A673 (cell line): Measurements from ENCODE around the gene CGREF1. TPM values are rescaled to one million over a fixed set of nuclear protein-coding genes. Genes with fewer than 3 reads are reported as not detected.

Experiments
- BruUV-seq: library from RNA; stranded (reverse); fragments of 400-500 nt; replicated peaks from 2 replicates; lab custom pipeline; 2021; lab: Mats Ljungman, UMichigan
- CTCF ChIA-PET: fragments of 300-600 bp; sonication (Branson Sonifier 250); formaldehyde crosslinking; loops from one replicate; lab custom pipeline; 2022; ENCODE audit warnings: antibody characterized with exemption; lab: Charles Lee
- POLR2A ChIA-PET: fragments of 300-600 bp; sonication (Branson Sonifier 250); formaldehyde crosslinking; loops from one replicate; lab custom pipeline; 2022; ENCODE audit warnings: antibody characterized with exemption; ENCODE audit not compliant: low non-redundant PET; lab: Charles Lee
- DNase-seq: peaks from one replicate; pipeline ENCODE4 v3.0.0-alpha.2; 2015; ENCODE audit warnings: low spot score
- H3K27ac ChIP-seq: fragments of 200-600 bp; sonication (generic); 2 replicates; pipeline ENCODE4 v1.5.1; 2016; ENCODE audit warnings: mixed run types, low read depth, mild to moderate bottlenecking, mixed read lengths, antibody characterized with exemption, low read length; ENCODE audit not compliant: poor library complexity, severe bottlenecking
- H3K27me3 ChIP-seq: fragments of 200-600 bp; sonication (generic); replicated peaks from 2 replicates; pipeline ENCODE4 v1.6.1; 2017; ENCODE audit warnings: mixed run types, low read depth, mild to moderate bottlenecking, mixed read lengths, antibody characterized with exemption, low read length; ENCODE audit not compliant: insufficient read depth, poor library complexity
- H3K36me3 ChIP-seq: fragments of 200-600 bp; sonication (generic); 2 replicates; pipeline ENCODE4 v1.6.1; 2016; ENCODE audit warnings: mixed run types, mild to moderate bottlenecking, mixed read lengths, antibody characterized with exemption, low read length; ENCODE audit not compliant: insufficient read depth, poor library complexity, severe bottlenecking
- H3K4me1 ChIP-seq: fragments of 200-600 bp; sonication (generic); 2 replicates; pipeline ENCODE4 v1.6.1; 2017; ENCODE audit warnings: mixed run types, mild to moderate bottlenecking, mixed read lengths, antibody characterized with exemption, low read length; ENCODE audit not compliant: insufficient read depth, poor library complexity, severe bottlenecking
- H3K4me3 ChIP-seq: fragments of 200-600 bp; sonication (generic); 2 replicates; pipeline ENCODE4 v1.5.1; 2016; ENCODE audit warnings: low read depth, mixed run types, mild to moderate bottlenecking, mixed read lengths, low read length; ENCODE audit not compliant: poor library complexity, severe bottlenecking
- H3K9me3 ChIP-seq: fragments of 200-600 bp; sonication (generic); 2 replicates; pipeline ENCODE4 v1.6.1; 2016; ENCODE audit warnings: mixed run types, low read depth, mild to moderate bottlenecking, mixed read lengths, antibody characterized with exemption, low read length; ENCODE audit not compliant: poor library complexity, severe bottlenecking
- EZH2 ChIP-seq: fragments of 200-600 bp; sonication (generic); IDR thresholded peaks from 2 replicates; pipeline ENCODE4 v1.6.1; 2017; ENCODE audit warnings: borderline replicate concordance, low read depth, mild to moderate bottlenecking, mixed read lengths, antibody characterized with exemption, low read length; ENCODE audit not compliant: poor library complexity, severe bottlenecking
- intact Hi-C: fragments of 100-400 bp; cut with micrococcal nuclease; formaldehyde crosslinking; loops from one replicate; pipeline ENCODE4 v1.10.0; 2022; ENCODE audit not compliant: unreplicated experiment
- total RNA-seq: library from RNA; stranded (reverse); gene quantifications from 2 replicates; pipeline ENCODE4 v1.2.3, GENCODE V29; 2021
- TF ChIP-seq, protein P1 (sequence below): fragments of 300-800, 200-600 bp; sonication (generic); conservative IDR thresholded peaks from 2 replicates; pipeline ENCODE4 v1.5.1; 2017; ENCODE audit warnings: low read depth, mild to moderate bottlenecking, antibody characterized with exemption, low read length, moderate library complexity, mixed read lengths

The CGREF1 gene
- total RNA-seq, 1 experiment from 2014 or later, result 8.4 TPM

DNA sequence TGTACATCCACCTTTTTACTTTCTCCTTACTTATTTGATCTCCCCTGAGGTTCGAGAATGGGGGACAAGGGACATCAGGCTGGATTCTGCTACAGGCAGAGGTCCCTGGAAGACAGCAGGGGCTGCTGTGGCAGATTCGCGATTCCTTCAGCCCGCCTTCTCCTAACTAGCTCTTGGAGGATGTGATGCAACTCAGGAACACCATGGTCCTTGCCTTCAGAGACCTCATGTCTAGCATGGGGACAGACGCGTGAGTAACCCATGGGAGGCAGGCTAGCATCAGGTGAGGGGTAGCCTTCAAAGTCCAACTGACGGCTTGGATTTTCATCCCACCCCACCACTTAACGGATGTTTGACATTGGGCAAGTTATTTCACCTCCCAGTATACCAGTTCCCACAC lies 29.0 kb upstream of the CGREF1 start:
- H3K27ac ChIP-seq, result no peak overlapping the region
- H3K4me3 ChIP-seq, result no peak overlapping the region
- DNase-seq, result no peak
- no peaks in the 10 kb centered on the region for H3K4me1 ChIP-seq
- no peaks in the 10 kb centered on the region for H3K36me3 ChIP-seq
- ChIA-PET CTCF (no interaction called here), POLR2A (no interaction called here)
- no peaks in the 10 kb centered on the region for H3K27me3 ChIP-seq
- TF ChIP-seq, protein P1, sequence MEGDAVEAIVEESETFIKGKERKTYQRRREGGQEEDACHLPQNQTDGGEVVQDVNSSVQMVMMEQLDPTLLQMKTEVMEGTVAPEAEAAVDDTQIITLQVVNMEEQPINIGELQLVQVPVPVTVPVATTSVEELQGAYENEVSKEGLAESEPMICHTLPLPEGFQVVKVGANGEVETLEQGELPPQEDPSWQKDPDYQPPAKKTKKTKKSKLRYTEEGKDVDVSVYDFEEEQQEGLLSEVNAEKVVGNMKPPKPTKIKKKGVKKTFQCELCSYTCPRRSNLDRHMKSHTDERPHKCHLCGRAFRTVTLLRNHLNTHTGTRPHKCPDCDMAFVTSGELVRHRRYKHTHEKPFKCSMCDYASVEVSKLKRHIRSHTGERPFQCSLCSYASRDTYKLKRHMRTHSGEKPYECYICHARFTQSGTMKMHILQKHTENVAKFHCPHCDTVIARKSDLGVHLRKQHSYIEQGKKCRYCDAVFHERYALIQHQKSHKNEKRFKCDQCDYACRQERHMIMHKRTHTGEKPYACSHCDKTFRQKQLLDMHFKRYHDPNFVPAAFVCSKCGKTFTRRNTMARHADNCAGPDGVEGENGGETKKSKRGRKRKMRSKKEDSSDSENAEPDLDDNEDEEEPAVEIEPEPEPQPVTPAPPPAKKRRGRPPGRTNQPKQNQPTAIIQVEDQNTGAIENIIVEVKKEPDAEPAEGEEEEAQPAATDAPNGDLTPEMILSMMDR, result no peak
- TF ChIP-seq EZH2, result no peak
- no peaks in the 10 kb centered on the region for H3K9me3 ChIP-seq
- BruUV-seq, result no TSS peak
- intact Hi-C loops, result no loop called here

DNA sequence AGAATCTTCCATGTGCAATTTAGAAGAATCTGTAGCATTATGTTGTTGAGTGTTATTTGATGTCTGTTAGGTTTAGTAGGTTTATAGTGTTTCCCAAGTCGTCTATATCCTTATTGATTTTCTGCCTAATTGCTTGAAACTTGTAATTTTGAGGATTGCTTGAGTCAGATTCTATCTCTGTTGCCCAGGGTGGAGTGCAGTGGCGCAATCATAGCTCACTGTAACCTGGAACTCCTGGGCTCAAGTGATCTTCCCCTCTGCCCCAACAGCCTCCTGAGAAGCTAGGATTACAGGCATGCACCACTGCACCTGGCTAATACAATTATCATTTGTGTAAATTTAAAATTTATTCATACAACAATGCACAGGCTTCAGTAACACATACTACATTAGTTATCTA lies 26.8 kb upstream of the CGREF1 start:
- no peaks in the 10 kb centered on the region for H3K9me3 ChIP-seq
- no peaks in the 10 kb centered on the region for H3K36me3 ChIP-seq
- intact Hi-C loops, result no loop called here
- H3K4me3 ChIP-seq, result no peak overlapping the region
- ChIA-PET CTCF (interaction anchor here (1.0 kb wide), 1 partner anchor 46 kb away, joined by 4 read pairs; no protein-coding TSS in a partner anchor), POLR2A (no interaction called here)
- DNase-seq, result no peak
- no peaks in the 10 kb centered on the region for H3K27me3 ChIP-seq
- H3K27ac ChIP-seq, result no peak overlapping the region
- no TSS peak for BruUV-seq
- TF ChIP-seq, protein P1, result no peak
- H3K4me1 ChIP-seq, result no peaks in the 10 kb centered on the region

DNA sequence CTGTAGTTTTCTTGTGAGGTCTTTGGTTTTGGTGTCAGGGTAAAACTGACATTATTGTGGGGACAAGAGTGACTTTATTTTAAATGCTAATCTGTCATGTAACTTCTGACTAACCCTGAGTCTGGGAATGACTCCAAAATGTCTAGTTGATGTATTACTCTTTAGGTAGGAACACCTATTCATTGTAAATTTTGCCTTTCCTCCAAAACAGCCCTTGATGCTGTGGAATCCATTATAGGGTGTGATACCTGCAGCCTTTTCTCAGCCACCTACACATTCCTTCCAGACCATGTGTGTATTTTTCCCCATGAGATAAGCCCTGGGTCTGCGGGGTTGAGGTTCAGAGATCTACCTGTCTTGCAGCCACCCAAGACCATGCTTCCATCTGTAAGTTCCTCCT lies 24.4 kb upstream of the CGREF1 start:
- intact Hi-C loops, result no loop called here
- no peak overlapping the region for H3K27ac ChIP-seq
- no peaks in the 10 kb centered on the region for H3K9me3 ChIP-seq
- CTCF ChIA-PET, result no interaction called here
- POLR2A ChIA-PET, result no interaction called here
- H3K4me1 ChIP-seq, result no peaks in the 10 kb centered on the region
- no peaks in the 10 kb centered on the region for H3K36me3 ChIP-seq
- BruUV-seq, result no TSS peak
- no peak for TF ChIP-seq EZH2
- TF ChIP-seq, protein P1, result no peak
- no peak overlapping the region for H3K4me3 ChIP-seq
- no peaks in the 10 kb centered on the region for H3K27me3 ChIP-seq
- DNase-seq, result no peak
